Stomach (tissue), 4 donors: ENCODE results near the gene FEM1C.

Source experiments
- CTCF ChIP-seq, 7 experiments: fragments of 450-650 bp in 4 of 7; fragments of 200-600 bp in 3 of 7; sonication (generic) in 3 of 7; IDR thresholded peaks; one replicate each; pipeline ENCODE4 v1.5.1; 2016 to 2019; ENCODE audit warnings: antibody characterized with exemption in 7 of 7, control low read depth in 2 of 7, mild to moderate bottlenecking in 1 of 7
- EP300 ChIP-seq: sonication (generic); formaldehyde crosslinking; IDR thresholded peaks from one replicate; pipeline ENCODE4 v1.6.1; 2017; ENCODE audit warnings: antibody characterized with exemption
- POLR2A ChIP-seq, 4 donors: fragments of 450-650 bp; IDR thresholded peaks; one replicate each; pipeline ENCODE4 v1.6.1; 2016; ENCODE audit warnings: antibody characterized with exemption in 4 of 4, control low read depth in 2 of 4, mild to moderate bottlenecking in 1 of 4, moderate library complexity in 1 of 4

GRCh38 chr5:115577329-115577728, 32.8 kb upstream of the FEM1C start:
- TF ChIP-seq CTCF (IDR thresholded peaks at IDR 0.05) = no peak
- no peak for TF ChIP-seq EP300
- TF ChIP-seq POLR2A (IDR thresholded peaks at IDR 0.05) = no peak
